EH (cell line): ENCODE measurements around the gene COMMD7.
"Not testable (repeated sequence)": the region's sequence is repeated elsewhere in the genome, so short reads cannot be mapped to it uniquely, and the experiment has no call there.

Experiments used
- DNase-seq: peaks from one replicate; pipeline ENCODE4 v3.0.0-alpha.2; 2015; ENCODE audit warnings: low read depth

COMMD7 gene

DNA sequence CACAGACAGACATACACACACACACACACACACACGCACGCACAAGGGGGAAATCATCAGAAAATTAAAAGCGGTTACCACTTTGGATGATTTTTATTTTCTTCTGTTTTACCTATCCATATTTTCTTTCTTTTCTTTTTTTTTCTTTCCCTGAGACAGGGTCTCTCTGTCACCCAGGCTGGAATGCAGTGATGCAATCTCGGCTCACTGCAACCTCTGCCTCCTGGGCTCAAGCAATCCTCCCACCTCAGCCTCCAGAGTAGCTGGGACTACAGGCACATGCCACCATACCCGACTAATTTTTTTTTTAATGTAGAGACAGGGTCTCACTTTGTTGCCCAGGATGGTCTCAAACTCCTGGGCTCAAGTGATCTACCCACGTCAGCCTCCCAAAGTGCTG, 14.8 kb downstream of the COMMD7 start:
- not testable (repeated sequence) for DNase-seq

DNA sequence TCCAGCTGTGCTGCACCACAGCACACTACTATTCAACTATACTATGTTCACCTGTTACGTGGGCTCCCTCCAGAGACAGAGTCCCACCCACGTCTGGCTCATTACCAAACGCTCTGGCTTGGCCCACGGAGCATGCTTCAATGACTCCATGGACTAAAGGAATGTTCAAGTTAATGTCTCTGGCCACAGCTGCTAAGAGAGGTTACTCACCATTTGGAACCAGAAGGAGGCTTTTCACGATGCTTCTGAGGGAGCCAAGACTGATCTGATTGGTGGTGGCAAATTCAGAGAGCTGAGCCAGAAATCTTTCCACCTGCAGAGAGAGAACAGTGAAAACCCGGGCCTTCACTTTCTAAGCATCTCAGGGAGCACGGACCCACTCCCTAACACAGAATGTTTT, 15.6 kb downstream of the COMMD7 start:
- DNase-seq, result peak; percentile 87

DNA sequence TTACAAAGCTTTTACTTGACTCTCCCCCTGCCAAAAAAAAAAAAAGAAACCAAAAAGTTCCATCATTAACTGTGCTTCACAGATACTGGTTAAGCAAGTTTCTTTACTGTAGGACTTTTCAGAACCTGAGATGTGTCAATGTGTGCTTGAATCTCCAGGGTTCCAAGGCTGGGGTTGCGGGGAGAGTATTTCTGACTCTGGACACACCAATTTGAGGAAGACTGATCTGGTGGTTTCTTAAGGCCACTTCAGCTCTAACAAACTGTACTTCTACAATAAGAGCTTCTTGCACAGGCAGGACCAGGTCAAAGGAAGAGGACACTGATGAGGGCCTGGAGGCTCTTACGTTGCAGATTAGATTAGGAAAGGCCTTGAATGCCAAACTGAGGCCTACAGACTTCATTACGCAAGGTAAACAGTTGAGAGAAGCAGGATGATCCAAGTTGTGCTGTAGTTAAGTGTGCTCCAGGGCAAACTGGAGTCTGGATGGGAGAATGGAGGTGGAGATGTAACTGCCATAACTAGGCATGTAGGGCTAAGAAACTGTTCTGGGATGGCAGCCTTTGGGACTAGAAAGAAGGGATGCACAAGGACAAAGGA, 24.4 kb downstream of the COMMD7 start:
- DNase-seq, result no peak

DNA sequence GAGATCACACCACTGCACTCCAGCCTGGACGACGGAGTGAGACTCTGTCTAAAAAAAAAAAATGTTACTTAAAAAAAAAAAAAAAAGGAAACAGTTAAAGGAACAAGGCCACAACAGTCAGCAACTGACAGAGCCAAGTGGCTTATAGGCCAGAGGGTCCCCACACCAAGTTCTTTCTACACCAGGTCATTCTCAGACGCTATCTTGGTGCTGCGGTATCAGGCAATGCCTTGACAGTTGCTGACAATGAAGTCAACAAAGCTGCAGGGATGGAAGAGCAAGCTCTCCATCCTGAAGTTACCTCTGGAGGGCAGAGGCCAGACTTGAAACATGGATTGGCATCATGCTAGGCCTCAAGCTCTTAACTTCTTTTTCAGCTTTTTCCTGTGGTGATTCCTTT, 31.9 kb downstream of the COMMD7 start:
- DNase-seq, result no peak

DNA sequence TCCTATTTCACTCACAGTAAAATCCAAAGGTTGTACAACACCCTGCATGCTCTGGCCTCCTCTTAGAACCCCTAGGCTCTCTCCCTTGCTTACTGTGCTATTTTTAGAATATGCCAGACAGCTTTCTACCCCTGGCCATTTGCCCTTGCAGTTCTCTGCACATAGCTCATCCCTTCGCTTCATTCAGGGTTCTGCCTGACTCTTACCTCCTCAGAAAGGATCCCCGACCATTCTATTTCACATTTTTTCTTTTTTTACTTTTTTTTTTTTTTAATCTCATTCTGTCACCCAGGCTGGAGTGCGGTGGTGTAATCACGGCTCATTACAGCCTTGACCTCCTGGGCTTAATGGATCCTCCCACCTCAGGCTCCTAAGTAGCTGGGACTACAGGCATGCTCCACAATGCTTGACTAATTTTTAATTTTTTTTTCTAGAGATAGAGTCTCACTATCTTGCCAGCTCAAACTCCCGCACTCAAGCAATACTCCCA, 33.6 kb downstream of the COMMD7 start:
- peak; percentile 67 for DNase-seq

DNA sequence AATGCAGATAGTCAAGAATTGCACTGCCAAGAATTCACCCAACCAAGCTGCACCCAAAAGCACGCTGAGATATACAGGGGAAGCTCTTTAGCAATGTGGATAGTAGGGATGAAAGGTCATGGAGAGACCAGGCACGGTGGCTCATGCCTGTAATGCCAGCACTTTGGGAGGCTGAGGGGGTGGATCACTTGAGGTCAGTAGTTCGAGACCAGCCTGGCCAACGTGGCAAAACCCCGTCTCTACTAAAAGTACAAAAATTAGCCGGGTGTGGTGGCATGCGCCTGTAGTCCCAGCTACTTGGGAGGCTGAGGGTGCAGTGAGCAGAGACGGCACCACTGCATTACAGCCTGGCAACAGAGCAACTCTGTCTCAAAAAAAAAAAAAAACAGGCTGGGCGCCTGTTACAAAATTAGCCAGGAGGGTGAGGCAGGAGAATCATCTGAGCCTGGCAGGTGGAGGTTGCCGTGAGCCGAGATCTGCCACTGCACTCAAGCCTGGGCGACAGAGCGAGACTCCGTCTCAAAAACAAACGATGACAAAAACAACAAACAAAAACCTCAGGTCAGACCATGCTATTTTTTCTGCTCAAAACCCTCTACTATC, 34.1 kb downstream of the COMMD7 start:
- not testable (repeated sequence) for DNase-seq

DNA sequence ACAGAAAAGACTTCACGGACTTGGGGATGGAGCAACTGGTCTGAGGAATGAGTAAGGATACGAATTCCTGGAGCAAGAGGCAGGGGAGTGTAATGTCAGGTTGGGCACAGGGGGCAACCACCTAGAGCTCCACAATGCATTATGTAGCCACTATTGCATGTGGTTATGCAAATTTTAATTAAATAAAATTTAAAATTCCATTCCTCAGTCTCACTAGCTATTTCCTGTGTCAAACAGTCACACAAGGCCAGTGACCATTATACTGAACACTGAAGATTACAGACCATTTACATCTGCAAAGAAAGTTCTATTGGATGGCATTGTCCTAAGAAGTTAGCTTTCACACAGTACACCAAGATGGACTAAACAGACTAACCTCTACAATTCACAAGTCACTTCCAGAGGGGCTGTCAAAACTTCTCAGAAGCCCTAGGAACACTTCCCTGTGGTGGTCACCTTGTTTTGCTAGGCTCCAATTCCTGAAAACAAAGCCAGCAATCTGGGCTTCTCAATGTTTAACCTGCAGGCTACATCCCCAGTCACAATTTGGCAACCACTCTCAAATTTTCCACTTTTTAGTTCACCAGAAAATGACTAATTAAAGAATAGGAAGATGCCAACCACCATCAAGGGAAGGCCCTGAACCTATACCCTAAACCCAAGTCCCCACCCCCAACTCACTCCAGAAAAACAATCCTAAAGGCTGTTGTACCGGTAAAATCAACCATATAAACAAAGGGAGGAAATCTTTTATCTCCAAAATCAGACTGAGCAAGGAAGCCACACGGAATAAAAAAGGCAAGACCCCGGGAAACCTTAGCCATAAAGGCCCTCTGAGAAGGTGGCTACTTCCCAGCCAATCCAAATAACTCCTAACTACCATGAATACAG, 35.3 kb downstream of the COMMD7 start:
- DNase-seq, result peak; percentile 89

DNA sequence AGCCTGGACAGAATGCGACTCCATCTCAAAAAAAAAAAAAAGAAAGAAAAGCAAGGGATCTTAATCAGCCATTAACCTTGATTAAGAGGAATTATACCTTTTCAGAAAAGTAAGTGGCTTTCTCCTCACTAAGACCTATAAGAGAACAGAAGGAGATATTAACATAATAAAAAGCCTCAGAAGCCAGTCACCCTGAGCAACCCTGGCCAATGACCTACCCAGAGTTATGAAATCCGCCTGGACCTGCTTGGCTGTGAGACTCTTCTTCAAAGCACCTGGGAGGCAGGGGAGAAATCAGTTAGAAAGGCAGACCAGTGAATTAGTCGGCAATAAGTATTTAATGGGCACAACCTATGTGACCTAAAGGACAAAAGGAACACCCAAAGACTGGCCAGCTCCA, 36.8 kb downstream of the COMMD7 start:
- no peak for DNase-seq

DNA sequence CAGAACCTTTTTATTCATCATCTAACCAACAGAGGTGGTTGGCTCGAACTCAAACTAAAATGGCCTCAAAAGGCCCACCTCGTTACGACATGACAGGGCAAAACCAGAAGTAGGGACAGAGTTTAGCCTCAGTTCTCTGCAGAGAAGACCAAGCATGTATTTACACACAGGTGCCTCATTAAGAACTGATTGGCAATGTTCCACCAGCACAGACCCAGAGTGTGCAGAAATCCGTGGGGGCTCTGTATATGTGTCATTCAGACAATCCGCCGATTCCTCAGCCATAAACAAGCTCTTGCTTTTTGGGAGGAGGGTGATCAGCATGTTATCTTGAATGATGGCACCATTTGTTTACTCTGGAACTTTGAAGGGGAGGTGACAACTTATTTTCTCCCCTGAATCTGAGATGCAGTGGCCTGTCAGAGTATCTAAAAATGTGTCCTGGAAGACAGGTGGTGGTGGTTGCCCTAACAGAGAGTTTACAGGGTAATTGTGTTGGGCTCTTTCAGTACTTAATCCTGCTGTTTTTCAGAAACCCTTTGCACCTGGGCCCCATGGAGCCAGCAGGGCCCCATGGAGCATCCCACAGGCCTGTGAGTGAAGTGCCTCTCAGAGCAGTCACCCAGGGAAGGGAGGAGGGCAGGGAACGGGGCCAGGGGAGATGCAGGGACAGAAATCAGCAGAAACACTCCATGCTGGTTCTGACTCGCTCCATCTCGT, 40.4 kb downstream of the COMMD7 start:
- no peak for DNase-seq

DNA sequence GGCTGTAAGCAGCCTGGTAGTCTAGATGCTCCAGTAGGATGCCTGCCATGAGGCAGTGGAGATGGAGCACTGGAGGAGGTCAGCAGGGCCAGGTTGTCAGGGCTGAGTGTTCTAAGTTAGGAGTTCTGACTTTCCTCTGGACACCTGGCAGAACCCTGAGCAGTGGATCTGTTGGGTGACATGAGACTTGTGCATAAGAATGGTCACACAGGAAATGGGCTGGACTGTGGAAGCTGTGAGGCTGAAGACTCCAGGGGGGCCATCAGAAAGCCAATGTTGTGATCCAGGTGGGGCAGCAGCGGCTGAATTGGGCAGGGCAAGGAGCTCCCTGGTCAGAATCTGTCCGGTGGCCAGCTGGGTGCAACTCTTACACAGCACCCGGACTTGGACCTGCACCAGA, 45.7 kb downstream of the COMMD7 start:
- DNase-seq, result no peak

DNA sequence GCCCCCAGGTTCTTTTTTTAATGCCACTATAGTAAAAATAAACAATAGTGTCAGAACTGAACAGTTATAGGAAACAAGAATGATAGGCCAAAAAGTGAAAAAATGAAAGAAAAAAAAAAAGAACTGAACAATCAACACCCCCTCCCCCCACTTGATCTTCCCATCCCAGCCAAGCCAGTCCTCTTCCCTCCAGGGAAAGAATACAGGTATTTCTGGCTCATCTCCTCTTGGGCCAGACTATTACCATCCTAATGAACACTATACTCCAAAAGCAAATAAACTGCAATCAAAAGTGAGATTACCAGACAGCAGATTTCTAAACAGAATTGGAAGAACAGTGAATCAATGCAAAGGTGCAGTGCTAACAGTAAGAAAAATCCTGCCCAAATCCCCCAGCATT, 48.2 kb downstream of the COMMD7 start:
- DNase-seq, result no peak

DNA sequence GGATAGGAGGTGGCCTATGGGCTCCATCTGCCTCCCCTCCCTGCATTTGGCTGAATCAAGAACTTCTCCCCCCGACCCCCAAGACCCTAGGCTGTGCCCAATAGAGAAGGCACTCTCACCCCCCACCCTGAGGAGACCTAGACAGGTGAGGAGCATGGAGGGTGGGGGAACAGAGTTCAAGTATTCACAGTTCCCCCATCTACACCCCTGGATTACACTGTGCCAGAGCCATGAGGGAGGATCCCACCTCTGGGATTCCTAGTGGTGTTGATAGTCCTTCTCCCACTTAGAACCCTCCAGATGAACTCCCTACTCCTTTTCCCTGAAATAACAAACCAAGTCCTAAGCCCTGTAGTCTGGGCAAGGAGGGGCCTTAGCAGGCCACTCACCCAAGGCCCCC, 54.3 kb downstream of the COMMD7 start:
- DNase-seq, result not testable (repeated sequence)

DNA sequence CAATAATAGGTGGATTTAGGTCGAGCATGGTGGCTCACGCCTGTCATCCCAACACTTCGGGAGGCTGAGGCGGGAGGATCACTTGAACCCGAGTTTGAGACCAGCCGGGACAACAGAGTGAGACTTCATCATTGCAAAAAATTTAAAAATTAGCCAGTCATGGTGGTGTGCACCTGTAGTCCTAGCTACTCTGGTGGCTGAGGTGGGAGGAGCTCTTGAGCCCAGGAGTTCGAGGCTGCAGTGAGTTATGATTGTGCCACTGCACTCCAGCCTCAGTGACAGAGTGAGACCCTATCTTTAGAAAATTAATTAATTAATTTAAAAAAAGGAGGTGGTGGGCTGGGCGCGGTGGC, 56.1 kb downstream of the COMMD7 start:
- DNase-seq, result no peak

DNA sequence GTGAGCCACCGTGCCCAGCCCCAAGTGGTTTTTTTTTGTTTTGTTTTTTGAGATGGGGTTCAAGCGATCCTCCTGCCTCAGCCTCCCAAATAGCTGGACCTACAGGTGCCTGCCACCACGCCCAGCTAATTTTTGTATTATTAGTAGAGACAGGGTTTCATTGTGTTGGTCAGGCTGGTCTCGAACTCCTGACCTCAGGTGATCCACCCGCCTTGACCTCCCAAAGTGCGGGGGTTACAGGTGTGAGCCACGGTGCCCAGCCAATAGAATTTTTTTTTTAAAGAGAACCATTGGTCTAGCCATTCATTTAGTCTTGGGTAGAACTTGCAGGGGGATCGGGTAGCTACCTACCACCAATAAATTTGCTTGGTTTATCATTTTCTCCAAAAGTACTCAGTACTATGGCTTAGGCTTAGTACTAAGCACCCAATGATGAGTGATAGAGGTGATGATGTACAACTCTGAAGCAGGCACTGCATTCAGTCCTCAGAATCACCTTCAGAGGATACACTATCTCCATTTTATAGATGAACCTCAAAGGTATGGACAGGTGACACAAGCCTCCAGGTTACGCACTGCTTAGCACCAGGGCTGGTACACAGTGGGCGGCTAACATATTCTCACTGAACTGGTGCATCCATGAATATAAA, 56.6 kb downstream of the COMMD7 start:
- no peak for DNase-seq

DNA sequence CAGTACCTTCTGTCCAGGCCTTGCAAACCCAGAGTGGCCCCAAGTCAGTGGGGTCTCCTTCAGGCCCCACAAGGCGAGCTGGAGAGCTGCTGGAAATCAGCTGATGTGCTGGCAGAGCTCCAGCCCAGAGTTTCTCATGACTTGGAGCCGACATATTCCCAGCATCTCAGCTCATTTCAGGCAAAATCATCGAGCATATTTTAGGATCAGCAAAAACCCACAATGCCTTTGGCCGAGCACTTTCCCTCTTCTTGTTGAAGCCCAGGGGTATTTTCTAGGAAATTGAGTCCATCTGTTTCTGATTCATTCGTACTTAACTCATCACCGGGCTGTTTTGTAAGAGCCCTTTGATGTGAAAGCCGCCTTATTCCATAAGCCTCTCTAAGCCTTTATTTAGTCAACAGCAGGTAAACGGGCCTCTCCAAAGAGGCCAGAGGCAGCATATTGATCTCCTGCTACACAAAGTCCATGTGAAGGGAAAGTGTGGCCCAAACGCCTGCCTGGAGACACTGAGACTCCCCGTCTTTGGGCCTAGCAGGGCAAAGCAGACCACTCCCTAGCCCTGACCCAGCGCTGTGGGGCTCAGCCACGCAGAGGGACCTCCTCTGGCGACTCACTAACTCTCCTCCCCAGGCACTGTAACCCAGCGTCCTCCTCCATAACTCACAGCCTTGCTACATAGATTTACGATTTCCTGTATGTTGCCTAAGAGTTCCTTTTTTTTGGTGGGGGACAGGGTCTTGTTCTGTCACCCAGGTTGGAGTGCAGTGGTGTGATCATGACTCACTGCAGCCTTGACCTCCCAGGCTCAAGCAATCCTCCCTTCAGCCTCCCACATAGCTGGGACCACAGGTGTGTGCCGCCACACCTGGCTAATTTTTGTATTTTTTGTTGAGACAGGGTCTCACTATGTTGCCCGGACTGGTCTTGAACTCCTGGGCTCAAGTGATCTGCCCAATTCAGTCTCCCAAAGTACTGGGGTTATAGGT, 57.4 kb downstream of the COMMD7 start:
- DNase-seq, result peak; percentile 92

DNA sequence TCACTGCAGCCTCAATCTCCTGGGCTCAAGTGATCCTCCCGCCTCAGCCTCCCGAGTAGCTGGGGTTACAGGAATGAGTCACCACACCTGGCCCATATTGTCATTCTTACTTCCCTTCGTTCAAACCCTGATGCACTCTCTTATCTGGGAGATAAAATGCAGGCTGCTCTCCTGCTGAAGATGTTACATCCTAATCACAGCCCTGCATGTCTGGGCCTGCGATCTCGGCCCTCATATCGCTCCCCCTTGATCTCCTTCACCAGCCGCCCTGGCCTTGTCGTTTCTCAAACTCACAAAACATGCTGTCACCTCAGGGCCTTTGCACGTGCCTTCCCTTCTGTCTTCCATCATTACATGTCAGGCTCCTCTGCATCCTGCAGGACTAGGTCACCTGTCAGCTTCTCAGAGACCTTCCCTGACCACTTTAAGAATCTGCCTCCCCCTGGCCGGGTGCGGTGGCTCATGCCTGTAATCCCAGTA, 60.7 kb downstream of the COMMD7 start:
- no peak for DNase-seq

DNA sequence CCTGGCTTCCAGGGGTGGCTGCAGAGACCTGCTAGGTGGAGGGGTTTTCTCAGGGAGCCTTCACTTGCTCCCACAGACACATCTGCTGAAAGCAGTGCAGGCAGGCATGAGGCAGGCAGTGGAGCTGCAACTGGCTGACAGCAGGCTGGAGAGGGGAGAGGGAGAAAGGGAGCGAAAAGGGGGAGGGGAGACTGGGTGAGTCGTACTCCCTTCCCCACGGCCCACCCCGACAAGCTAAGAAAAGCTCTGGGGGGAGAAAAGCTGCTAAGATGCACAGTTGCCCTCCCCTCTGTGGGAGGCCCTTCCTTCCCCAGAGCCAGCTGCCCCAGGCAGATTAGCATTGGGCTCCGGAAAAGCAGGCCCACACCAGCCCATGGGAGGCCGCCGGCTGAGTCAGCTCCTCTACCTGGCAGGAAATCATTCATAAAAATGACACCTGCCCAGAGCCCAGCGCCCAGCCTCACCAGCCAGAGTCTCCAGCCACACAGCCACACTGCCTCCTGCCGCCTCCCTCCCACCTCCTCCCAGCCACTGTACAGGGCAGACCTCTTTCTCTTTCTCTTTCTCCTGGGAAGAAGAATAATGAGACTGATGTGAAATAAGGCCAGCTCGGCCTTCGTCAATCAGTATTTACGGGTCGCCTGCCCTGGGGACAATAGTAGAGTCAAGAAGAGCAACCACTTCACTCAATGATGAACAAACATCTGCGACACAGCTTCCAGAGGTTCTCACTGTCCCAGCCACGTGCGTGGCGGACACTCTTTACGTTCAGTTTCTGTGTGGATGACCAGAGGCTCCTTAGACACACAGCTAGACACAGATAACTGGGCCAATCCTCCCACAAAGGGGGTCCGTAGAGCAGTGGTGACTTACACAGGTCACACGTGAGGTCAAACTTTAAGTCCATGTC, 61.8 kb downstream of the COMMD7 start:
- DNase-seq, result peak; percentile 42

DNA sequence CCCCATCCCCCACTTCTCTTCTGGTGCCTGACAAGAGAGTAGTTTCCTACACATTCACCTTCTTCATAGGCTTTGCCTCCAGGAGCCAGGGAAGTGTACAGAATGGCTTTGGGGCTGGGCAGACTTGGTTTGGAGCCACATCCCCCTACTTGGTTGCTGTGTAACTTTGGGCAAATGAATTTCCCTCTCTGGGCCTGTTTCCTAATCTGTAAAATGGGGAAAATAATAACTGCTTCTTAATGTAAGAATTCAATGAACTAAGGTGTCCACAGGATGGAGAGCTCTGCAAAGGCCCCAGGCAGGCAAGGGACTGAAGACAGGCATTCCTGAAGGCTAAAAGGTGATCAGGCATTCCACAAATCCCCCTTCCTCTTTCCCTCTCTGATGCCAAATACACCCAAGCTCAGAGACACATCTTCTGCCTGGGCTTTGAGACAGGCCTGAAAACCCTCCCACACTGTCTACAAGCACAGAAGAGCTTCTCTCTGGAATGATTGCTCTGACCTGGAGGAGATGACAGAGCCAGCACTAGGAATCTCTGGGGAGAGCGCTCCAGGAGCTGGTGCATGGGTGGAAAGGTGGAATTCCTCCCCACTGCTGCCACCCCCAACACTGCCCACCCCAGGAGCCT, 62.6 kb downstream of the COMMD7 start:
- no peak for DNase-seq

DNA sequence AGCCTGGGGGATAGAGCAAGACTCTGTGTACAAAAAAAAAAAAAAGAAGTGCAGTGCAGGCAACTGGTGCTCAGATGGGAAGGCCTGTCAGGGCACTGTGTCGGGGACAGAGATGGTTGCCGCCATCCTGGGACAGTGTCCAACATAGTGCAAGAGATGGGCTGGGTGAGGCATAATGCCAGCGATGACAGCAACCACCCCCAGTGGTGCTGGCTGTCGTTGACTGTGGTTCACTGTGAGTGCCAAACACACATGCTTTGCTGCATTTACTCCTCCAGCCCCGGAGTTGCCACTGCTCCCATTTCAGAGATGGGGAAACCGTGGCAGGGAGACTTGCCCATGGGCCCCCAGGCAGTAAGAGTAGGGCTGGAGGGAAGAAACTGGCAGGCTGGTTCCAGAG, 64.3 kb downstream of the COMMD7 start:
- DNase-seq, result peak; percentile 52
